ENCODE data around the gene KCNJ18.
"Not testable (repeated sequence)": the region's sequence is repeated elsewhere in the genome, so short reads cannot be mapped to it uniquely, and the experiment has no call there.

The KCNJ18 gene

GRCh38 chr17:21691883-21692703 is at the start of gene KCNJ18:
KCNJ18 (plus strand) TSS chr17:21692523; CDS start chr17:21702787, 10,264 bp downstream.
- DNase-seq: not testable (repeated sequence)

GRCh38 chr17:21648125-21648524 is 44.2 kb upstream of the KCNJ18 start:
- not testable (repeated sequence) for DNase-seq

- DNase-seq: not testable (repeated sequence)
Measured at GRCh38 chr17:21650043-21650442, 42.3 kb upstream of the KCNJ18 start.

GRCh38 chr17:21652049-21652448 is 40.3 kb upstream of the KCNJ18 start:
- DNase-seq: not testable (repeated sequence)

- DNase-seq: not testable (repeated sequence)
Measured at GRCh38 chr17:21653211-21653610, 39.1 kb upstream of the KCNJ18 start.

GRCh38 chr17:21656518-21657309 is 35.6 kb upstream of the KCNJ18 start:
- DNase-seq: not testable (repeated sequence)

- not testable (repeated sequence) for DNase-seq
Measured at GRCh38 chr17:21659635-21660034, 32.7 kb upstream of the KCNJ18 start.

GRCh38 chr17:21661455-21661854 is 30.9 kb upstream of the KCNJ18 start:
- not testable (repeated sequence) for DNase-seq

- DNase-seq: not testable (repeated sequence)
Measured at GRCh38 chr17:21663166-21663565, 29.2 kb upstream of the KCNJ18 start.

GRCh38 chr17:21663614-21664474 is 28.5 kb upstream of the KCNJ18 start:
- not testable (repeated sequence) for DNase-seq

GRCh38 chr17:21665171-21665570 is 27.2 kb upstream of the KCNJ18 start:
- not testable (repeated sequence) for DNase-seq

GRCh38 chr17:21665935-21666493 is 26.3 kb upstream of the KCNJ18 start:
- DNase-seq: not testable (repeated sequence)

GRCh38 chr17:21666711-21667412 is 25.5 kb upstream of the KCNJ18 start:
- DNase-seq: not testable (repeated sequence)

GRCh38 chr17:21667413-21668117 is 24.8 kb upstream of the KCNJ18 start:
- DNase-seq: not testable (repeated sequence)

- DNase-seq: not testable (repeated sequence)
Measured at GRCh38 chr17:21668118-21668488, 24.2 kb upstream of the KCNJ18 start.

- DNase-seq: not testable (repeated sequence)
Measured at GRCh38 chr17:21668746-21669508, 23.4 kb upstream of the KCNJ18 start.

- DNase-seq: not testable (repeated sequence)
Measured at GRCh38 chr17:21669616-21670360, 22.5 kb upstream of the KCNJ18 start.

GRCh38 chr17:21670361-21671155 is 21.8 kb upstream of the KCNJ18 start:
- DNase-seq: not testable (repeated sequence)

GRCh38 chr17:21671437-21671836 is 20.9 kb upstream of the KCNJ18 start:
- not testable (repeated sequence) for DNase-seq
